IMR-90 (cell line): ENCODE data around the gene MLYCD. TPM values are rescaled to one million over a fixed set of nuclear protein-coding genes. Genes with fewer than 3 reads are reported as not detected.
A peak's percentile ranks its signal among the peaks of the same experiment; 100 is the strongest.

Experiments used
- ATAC-seq: fragments of 200-7000 bp; cut with Tn5 transposase; 2 replicates; pipeline ENCODE4 v1.9.1; 2020; ENCODE audit warnings: low read depth, mild to moderate bottlenecking, moderate library complexity
- BruUV-seq: library from RNA; stranded (reverse); fragments of 400-500 nt; replicated peaks from 2 replicates; lab custom pipeline; 2021; lab: Mats Ljungman, UMichigan
- CTCF ChIA-PET: fragments of 300-600 bp; formaldehyde crosslinking; extraction: SDS; loops from one replicate; lab custom pipeline; 2021; ENCODE audit warnings: antibody characterized with exemption; lab: Yijun Ruan, JAX
- POLR2A ChIA-PET: fragments of 300-600 bp; sonication (Branson Sonifier 250); formaldehyde crosslinking; loops from one replicate; lab custom pipeline; 2022; ENCODE audit warnings: antibody characterized with exemption; ENCODE audit not compliant: unreplicated experiment; lab: Charles Lee
- DNase-seq: peaks from one replicate; pipeline ENCODE4 v3.0.0; 2013
- H2AFZ ChIP-seq: replicated peaks from 2 replicates; pipeline ENCODE3; 2013; ENCODE audit warnings: low read length, mild to moderate bottlenecking; ENCODE audit not compliant: poor library complexity
- H2AK5ac ChIP-seq: 2 replicates; pipeline ENCODE4 v1.6.1; 2013; ENCODE audit warnings: low read depth, low read length, inconsistent platforms
- H2AK9ac ChIP-seq: replicated peaks from 2 replicates; pipeline ENCODE3; 2013; ENCODE audit warnings: mild to moderate bottlenecking, low read depth, low read length, moderate library complexity; ENCODE audit not compliant: poor library complexity
- H2BK120ac ChIP-seq: 2 replicates; pipeline ENCODE4 v1.6.1; 2013; ENCODE audit warnings: low read depth, low read length, inconsistent platforms
- H2BK15ac ChIP-seq: 3 replicates; pipeline ENCODE4 v1.6.1; 2013; ENCODE audit warnings: low read depth, low read length, inconsistent platforms
- H2BK20ac ChIP-seq: 2 replicates; pipeline ENCODE4 v1.6.1; 2013; ENCODE audit warnings: low read depth, mild to moderate bottlenecking, inconsistent platforms, low read length, moderate library complexity
- H2BK5ac ChIP-seq: 2 replicates; pipeline ENCODE4 v1.6.1; 2013; ENCODE audit warnings: mild to moderate bottlenecking, low read depth, low read length, inconsistent platforms; ENCODE audit not compliant: poor library complexity, severe bottlenecking
- H3K14ac ChIP-seq: replicated peaks from 2 replicates; pipeline ENCODE4 v1.6.1; 2013; ENCODE audit warnings: low read depth, low read length, inconsistent platforms
- H3K18ac ChIP-seq: 2 replicates; pipeline ENCODE4 v1.6.1; 2013; ENCODE audit warnings: low read depth, low read length, control low read depth
- H3K23ac ChIP-seq: 2 replicates; pipeline ENCODE4 v1.6.1; 2013; ENCODE audit warnings: low read depth, low read length, inconsistent platforms
- H3K27ac ChIP-seq: 2 replicates; pipeline ENCODE4 v1.5.1; 2013; ENCODE audit warnings: mild to moderate bottlenecking, control low read depth, low read length; ENCODE audit not compliant: insufficient read depth
- H3K27me3 ChIP-seq: 2 replicates; pipeline ENCODE4 v1.6.1; 2013; ENCODE audit warnings: low read length; ENCODE audit not compliant: control insufficient read depth, insufficient read depth
- H3K36me3 ChIP-seq: 2 replicates; pipeline ENCODE4 v1.6.1; 2013; ENCODE audit warnings: low read length, mixed read lengths; ENCODE audit not compliant: control insufficient read depth, insufficient read depth
- H3K4ac ChIP-seq: 2 replicates; pipeline ENCODE4 v1.6.1; 2013; ENCODE audit warnings: low read depth, low read length, inconsistent platforms
- H3K4me1 ChIP-seq: 2 replicates; pipeline ENCODE4 v1.6.1; 2013; ENCODE audit warnings: low read length, mixed read lengths; ENCODE audit not compliant: control insufficient read depth, insufficient read depth
- H3K4me2 ChIP-seq: 2 replicates; pipeline ENCODE4 v1.6.1; 2013; ENCODE audit warnings: low read depth, mild to moderate bottlenecking, control low read depth, low read length, moderate library complexity
- H3K4me3 ChIP-seq: 2 replicates; pipeline ENCODE4 v1.5.1; 2013; ENCODE audit warnings: low read depth, mild to moderate bottlenecking, control low read depth, low read length, moderate library complexity; ENCODE audit not compliant: insufficient read depth
- H3K56ac ChIP-seq: 2 replicates; pipeline ENCODE4 v1.6.1; 2013; ENCODE audit warnings: low read length, inconsistent platforms; ENCODE audit not compliant: insufficient read depth; ENCODE audit errors: extremely low read depth
- H3K79me1 ChIP-seq, 2 experiments: 2 replicates each; pipeline ENCODE4 v1.6.1; 2013; ENCODE audit warnings: low read length in 2 of 2, inconsistent platforms in 1 of 2, low read depth in 1 of 2
- H3K9ac ChIP-seq: 2 replicates; pipeline ENCODE4 v1.6.1; 2013; ENCODE audit warnings: low read depth, low read length, control low read depth
- H3K9me1 ChIP-seq: 2 replicates; pipeline ENCODE4 v1.6.1; 2013; ENCODE audit warnings: low read length, inconsistent platforms; ENCODE audit not compliant: insufficient read depth
- H3K9me3 ChIP-seq: 2 replicates; pipeline ENCODE4 v1.6.1; 2013; ENCODE audit warnings: low read length; ENCODE audit not compliant: control insufficient read depth, insufficient read depth
- H4K20me1 ChIP-seq: 2 replicates; pipeline ENCODE4 v1.6.1; 2013; ENCODE audit warnings: low read length, inconsistent platforms; ENCODE audit not compliant: insufficient read depth
- H4K5ac ChIP-seq: 2 replicates; pipeline ENCODE4 v1.6.1; 2013; ENCODE audit warnings: mild to moderate bottlenecking, low read depth, low read length, control low read depth
- H4K8ac ChIP-seq, 2 experiments: 2 replicates each; pipeline ENCODE4 v1.6.1; 2013; ENCODE audit warnings: low read depth in 2 of 2, low read length in 2 of 2, control low read depth in 1 of 2, inconsistent platforms in 1 of 2
- H4K91ac ChIP-seq: 2 replicates; pipeline ENCODE4 v1.6.1; 2013; ENCODE audit warnings: low read depth, low read length, inconsistent platforms; ENCODE audit not compliant: insufficient read depth
- CEBPB ChIP-seq: IDR thresholded peaks from 2 replicates; pipeline ENCODE4 v1.6.1; 2012; ENCODE audit warnings: low read depth, low read length, improper control_type of control experiment
- MAFK ChIP-seq: IDR thresholded peaks from 2 replicates; pipeline ENCODE4 v1.6.1; 2012; ENCODE audit warnings: low read depth, low read length, improper control_type of control experiment
- MXI1 ChIP-seq: IDR thresholded peaks from 2 replicates; pipeline ENCODE4 v1.6.1; 2012; ENCODE audit warnings: low read depth, mild to moderate bottlenecking, low read length, moderate library complexity, borderline replicate concordance
- NFE2L2 ChIP-seq: fragments of 150-350 bp; IDR thresholded peaks from 2 replicates; pipeline ENCODE4 v1.6.1; 2016; ENCODE audit warnings: low read depth, mild to moderate bottlenecking, low read length
- POLR2A ChIP-seq: IDR thresholded peaks from 2 replicates; pipeline ENCODE4 v1.6.1; 2012; ENCODE audit warnings: mild to moderate bottlenecking, low read depth, low read length
- RAD21 ChIP-seq: IDR thresholded peaks from 2 replicates; pipeline ENCODE4 v1.6.1; 2012; ENCODE audit warnings: low read length, improper control_type of control experiment
- SMC3 ChIP-seq: fragments of 150-350 bp; IDR thresholded peaks from 2 replicates; pipeline ENCODE4 v1.6.1; 2016; ENCODE audit warnings: low read depth, mild to moderate bottlenecking, antibody characterized with exemption, low read length, moderate library complexity
- WGBS, 2 experiments: methylation state at CpG; one replicate each; pipeline versions ENCODE4 v1.1.5 to v1.1.7; 2013; ENCODE audit warnings: missing lambda C conversion rate in 2 of 2; ENCODE audit not compliant: insufficient read length in 1 of 2; ENCODE audit errors: extremely low coverage in 2 of 2; 5-methylcytosine and 5-hydroxymethylcytosine counted together
- dilution Hi-C: fragments of 300-500 bp; cut with HindIII; formaldehyde crosslinking; loops from one replicate; pipeline ENCODE4 v1.14.3; 2018; ENCODE audit warnings: low sequenced_read_pairs; ENCODE audit not compliant: unreplicated experiment
- in situ Hi-C: fragments of 300-500 bp; cut with MboI; formaldehyde crosslinking; loops from 3 replicates; pipeline ENCODE4 v1.14.3; 2019; ENCODE audit warnings: low sequenced_read_pairs, inconsistent platforms, mixed read lengths
- intact Hi-C: fragments of 100-400 bp; cut with micrococcal nuclease; formaldehyde crosslinking; loops from 2 replicates; pipeline ENCODE4 v1.10.0; 2022
- polyA plus RNA-seq, 3 experiments: library from polyadenylated mRNA; depleted of rRNA; stranded (reverse); fragments of >200 nt; gene quantifications; 2 replicates each; pipeline ENCODE4 v1.2.3, GENCODE V29; 2012; ENCODE audit warnings: low replicate concordance in 1 of 3
- total RNA-seq: library from RNA; depleted of rRNA; stranded (reverse); fragments of >200 nt; gene quantifications from 2 replicates; pipeline ENCODE4 v1.2.3, GENCODE V29; 2012

Gene MLYCD
- total and polyA plus RNA-seq, 2 of the 4 experiments (the other 2 are of a cell fraction): 1.9 to 2.7 TPM

- in situ Hi-C loops: loop anchor here (25.0 kb wide), 1 partner anchor 1600 kb away; no protein-coding TSS in a partner anchor
- H4K5ac ChIP-seq: no peak overlapping the region
Observed at GRCh38 chr16:83862661-83863060, 36.3 kb upstream of the MLYCD start.

More at GRCh38 chr16:83862661-83863060, 36.3 kb upstream of the MLYCD start:
- Histone ChIP-seq H3K27ac (no peak overlapping the region), H2BK120ac (no peak overlapping the region), H4K8ac (no peak overlapping the region), H3K9me1 (no peaks in the 10 kb centered on the region), H2BK20ac (no peak overlapping the region), H3K4me3 (no peak overlapping the region), H3K18ac (no peak overlapping the region), H3K4me2 (no peak overlapping the region), H4K91ac (no peak overlapping the region), H3K56ac (no peak overlapping the region), H3K23ac (no peak overlapping the region), H2AK5ac (no peak overlapping the region), H3K4ac (no peak overlapping the region), H2AK9ac (no peak overlapping the region), H2BK15ac (no peak overlapping the region), H3K9me3 (no peaks in the 10 kb centered on the region), H3K27me3 (peaks cover 15% of the 10 kb centered on the region), H3K79me1 (no peaks in the 10 kb centered on the region), H4K20me1 (no peaks in the 10 kb centered on the region), H3K4me1 (no peaks in the 10 kb centered on the region), H3K9ac (no peak overlapping the region), H2AFZ (no peak overlapping the region), H2BK5ac (no peak overlapping the region), H3K14ac (no peak overlapping the region), H3K36me3 (no peaks in the 10 kb centered on the region)
- DNase-seq (no peak), ATAC-seq (no peak)
- ChIA-PET CTCF (no interaction called here), POLR2A (no interaction called here)
- no TSS peak for BruUV-seq
- TF ChIP-seq POLR2A (no peak), MXI1 (no peak), CEBPB (no peak), NFE2L2 (no peak), MAFK (peak; percentile 95), RAD21 (no peak), SMC3 (no peak)
- intact Hi-C loops (no loop called here), dilution Hi-C loops (no loop called here)
- no CpG with 5 or more reads among the region's 7 CpGs for WGBS, 2 experiments
